NCI-H128 (cell line): ENCODE results near the gene NOL12.

Experiments used
- DNase-seq: peaks from one replicate; lab custom pipeline; 2025; ENCODE audit not compliant: unreplicated experiment; lab: John Stamatoyannopoulos, UW

The NOL12 gene

DNA sequence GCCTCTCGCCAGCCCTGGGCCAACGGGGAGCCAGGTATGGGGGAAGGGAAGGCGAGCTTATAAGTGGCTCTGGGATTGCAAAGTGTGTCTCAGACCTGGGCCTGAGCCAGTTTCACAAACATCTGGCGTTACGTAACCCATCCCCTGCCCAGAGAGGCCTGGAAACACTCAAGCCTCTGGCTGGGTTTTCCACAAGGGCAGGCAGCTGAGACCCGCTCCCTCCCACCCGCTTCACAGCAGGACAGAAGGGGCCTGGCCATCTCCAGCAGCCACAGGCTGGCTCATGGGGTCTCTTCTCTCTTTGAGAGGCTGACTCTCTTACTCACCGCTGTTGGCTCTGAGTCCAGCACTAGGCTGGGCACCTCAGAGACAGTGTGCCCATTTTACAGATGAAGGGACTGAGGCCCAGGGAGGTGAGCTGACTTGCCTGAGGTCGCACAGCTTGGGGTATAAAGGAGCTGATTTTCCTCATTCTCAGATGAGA, 55.2 kb downstream of the NOL12 start:
- DNase-seq = peak; percentile 17

DNA sequence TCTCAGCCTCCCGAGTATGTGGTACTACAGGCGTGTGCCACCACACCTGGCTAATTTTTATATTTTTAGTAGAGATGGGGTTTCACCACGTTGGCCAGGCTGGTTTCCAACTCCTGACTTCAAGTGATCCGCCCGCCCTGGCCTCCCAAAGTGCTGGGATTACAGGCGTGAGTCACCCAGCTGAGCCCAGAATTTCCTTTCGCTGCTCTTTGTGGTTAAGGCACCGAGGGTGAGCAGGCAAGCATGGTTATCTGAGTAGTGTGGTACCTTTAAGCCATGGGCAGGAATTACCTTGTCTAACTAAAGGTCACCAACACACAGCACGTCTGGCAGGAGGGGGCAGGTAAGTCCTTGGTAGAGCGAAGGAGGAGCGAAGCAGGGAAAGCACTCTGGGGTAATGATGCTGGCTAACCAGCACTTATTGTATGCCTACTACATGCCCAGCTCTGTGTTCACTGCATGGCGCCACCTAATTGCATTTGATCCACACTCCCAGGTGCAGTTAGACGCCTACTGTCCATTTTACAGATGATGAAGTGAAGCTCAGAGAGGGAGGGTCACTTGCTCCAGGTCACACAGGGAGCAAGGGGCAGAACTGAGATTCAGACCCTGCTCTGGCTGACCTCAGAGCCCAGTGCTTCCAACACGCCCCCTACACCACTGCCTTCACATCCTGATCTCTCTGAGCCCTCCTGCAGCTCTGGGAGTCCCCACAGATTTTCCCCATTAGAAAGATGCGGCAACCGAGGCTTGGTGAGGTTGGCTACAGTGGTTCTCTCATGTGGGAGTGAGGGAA, 56.4 kb downstream of the NOL12 start:
- no peak for DNase-seq
